Ovary (tissue), 9 donors: ENCODE measurements around the gene ZMYND10. TPM values are rescaled to one million over a fixed set of nuclear protein-coding genes. Genes with fewer than 3 reads are reported as not detected.

Experiments
- DNase-seq, 5 donors: peaks; one replicate each; pipeline ENCODE4 v3.0.0-alpha.2; 2019 to 2020
- H3K27ac ChIP-seq, 2 donors: fragments of 200-600 bp; one replicate each; pipeline versions ENCODE4 v1.5.1 to v1.8.0; 2019 to 2022
- H3K27me3 ChIP-seq: fragments of 200-600 bp; one replicate; pipeline ENCODE4 v1.8.0; 2022
- H3K36me3 ChIP-seq: fragments of 200-600 bp; sonication (generic); one replicate; pipeline ENCODE4 v1.5.1; 2019
- H3K4me1 ChIP-seq: one replicate; pipeline ENCODE4 v1.8.1; 2013; ENCODE audit warnings: mild to moderate bottlenecking, moderate library complexity; ENCODE audit not compliant: insufficient read depth
- H3K4me3 ChIP-seq: fragments of 200-600 bp; sonication (generic); one replicate; pipeline ENCODE4 v1.5.1; 2017
- H3K9me3 ChIP-seq, 2 donors: fragments of 200-600 bp in 1 of 2; sonication (generic) in 1 of 2; one replicate each; pipeline versions ENCODE4 v1.5.1 to v1.8.1; 2013 to 2019; ENCODE audit warnings: mild to moderate bottlenecking in 1 of 2, moderate library complexity in 1 of 2
- CTCF ChIP-seq, 3 donors: fragments of 450-650 bp in 2 of 3; fragments of 200-600 bp in 1 of 3; IDR thresholded peaks; one replicate each; pipeline versions ENCODE4 v1.5.1 to v1.8.0; 2016 to 2022; ENCODE audit warnings: antibody characterized with exemption in 3 of 3, mild to moderate bottlenecking in 1 of 3
- EP300 ChIP-seq: sonication (generic); formaldehyde crosslinking; IDR thresholded peaks from one replicate; pipeline ENCODE4 v1.6.1; 2017; ENCODE audit warnings: antibody characterized with exemption
- POLR2A ChIP-seq: fragments of 450-650 bp; IDR thresholded peaks from one replicate; pipeline ENCODE4 v1.6.1; 2017; ENCODE audit warnings: antibody characterized with exemption, mild to moderate bottlenecking, moderate library complexity
- whole genome bisulfite sequencing, 3 donors: extraction: QIAGEN DNeasy Blood & Tissue Kit in 1 of 3; methylation state at CpG; one replicate each; pipeline versions ENCODE4 v1.1.5 to v1.1.7; 2013 to 2017; 5-methylcytosine and 5-hydroxymethylcytosine counted together
- intact Hi-C, 4 donors: fragments of 100-400 bp; cut with DNase I; formaldehyde crosslinking; loops; one replicate each; pipeline versions ENCODE4 v1.11.0 to v1.15.1; 2022 to 2023
- polyA plus RNA-seq, 2 donors: library from polyadenylated mRNA; stranded (reverse); fragments of 200-250 nt in 1 of 2; fragments of 350-450 nt in 1 of 2; fragmentation: Illumina TruSeq in 1 of 2; extraction: RNeasy Lipid Tissue Mini Kit (QIAGEN cat#74804) in 1 of 2; gene quantifications; one replicate each; pipeline ENCODE4 v1.2.3, GENCODE V29; 2013 to 2014
- total RNA-seq, 7 donors: library from RNA; depleted of rRNA in 2 of 7; stranded (reverse); fragments of >200 nt in 2 of 7; fragmentation: NEBNext Ultra II Directional in 3 of 7; extraction: Animal tissue kit (Norgen Biotek cat#: 25700) in 3 of 7; gene quantifications; one replicate each; pipeline versions ENCODE4 v1.1.0 to v1.2.4, GENCODE V29; 2016 to 2023
- donor health status: DM: no; HTN: no; CAD: no; lungs with moderate emphysema.
- donor health status: DM: no; HTN: no; CAD: no.
- donor health status: Bipolar disorder and iron deficiency.
- donor health status: DM: yes; HTN: yes; CAD: no.
- donor health status: DM: no; HTN: no; CAD: no.
- donor health status: DM: yes; HTN: yes; CAD: no.

Gene ZMYND10
- total and polyA plus RNA-seq, 9 donors: 0.50 to 75.1 (median 3.0) TPM

- no peak overlapping the region for H3K4me3 ChIP-seq
- peak in 2 of 3 donors; percentile 23 for TF ChIP-seq CTCF (IDR thresholded peaks at IDR 0.05)
- no peak for TF ChIP-seq POLR2A
- peak; percentile 65 to 85 (median 80) for DNase-seq
- no peaks in the 10 kb centered on the region for H3K9me3 ChIP-seq
- peaks cover 16% of the 10 kb centered on the region for H3K4me1 ChIP-seq
- WGBS, 3 donors: 21 to 25% (median 23%) methylated on average over 14 of the region's 14 CpGs
- H3K27ac ChIP-seq: no peak overlapping the region
- no peaks in the 10 kb centered on the region for H3K36me3 ChIP-seq
- intact Hi-C loops: loop anchor here in 3 of 4 donors (5.0 kb wide), 1 partner anchor 195 kb away; no protein-coding TSS in a partner anchor
- no peaks in the 10 kb centered on the region for H3K27me3 ChIP-seq
Observed at GRCh38 chr3:50347187-50347813, 1.8 kb upstream of the ZMYND10 start.

- H3K27ac ChIP-seq: no peak overlapping the region
Observed at GRCh38 chr3:50345008-50345407, 524 bp downstream of the ZMYND10 start.

GRCh38 chr3:50342813-50343633 lies 2.5 kb downstream of the ZMYND10 start:
- H3K9me3 ChIP-seq: no peaks in the 10 kb centered on the region
- no peak for TF ChIP-seq EP300
- no peak for TF ChIP-seq POLR2A
- TF ChIP-seq CTCF (IDR thresholded peaks at IDR 0.05): no peak
- peak in 1 of 5 donors; percentile 33 for DNase-seq
- H3K36me3 ChIP-seq: no peaks in the 10 kb centered on the region
- intact Hi-C loops: no loop called here
- peaks cover 17% of the 10 kb centered on the region for H3K4me1 ChIP-seq
- 82 to 87% (median 83%) methylated on average over 12 to 13 of the region's 13 CpGs for WGBS, 3 donors
- H3K27me3 ChIP-seq: no peaks in the 10 kb centered on the region
- H3K4me3 ChIP-seq: no peak overlapping the region
- H3K27ac ChIP-seq: no peak overlapping the region

More at GRCh38 chr3:50345008-50345407, 524 bp downstream of the ZMYND10 start:
- intact Hi-C loops: loop anchor here in 3 of 4 donors (5.0 kb wide), 1 partner anchor 197 kb away; no protein-coding TSS in a partner anchor
- Histone ChIP-seq H3K36me3 (no peaks in the 10 kb centered on the region), H3K27me3 (no peaks in the 10 kb centered on the region), H3K9me3 (no peaks in the 10 kb centered on the region), H3K4me3 (peak overlapping the region; percentile 15), H3K4me1 (peaks cover 17% of the 10 kb centered on the region)
- TF ChIP-seq POLR2A (no peak), CTCF (IDR thresholded peaks at IDR 0.05) (no peak), EP300 (no peak)
- WGBS, 3 donors: 47 to 56% (median 54%) methylated on average over 6 to 8 of the region's 8 CpGs
- DNase-seq: peak in 1 of 5 donors; percentile 31

- Histone ChIP-seq H3K36me3 (no peaks in the 10 kb centered on the region), H3K9me3 (no peaks in the 10 kb centered on the region), H3K27ac (no peak overlapping the region), H3K4me3 (no peak overlapping the region), H3K4me1 (peaks cover 17% of the 10 kb centered on the region), H3K27me3 (no peaks in the 10 kb centered on the region)
- DNase-seq: peak in 1 of 5 donors; percentile 36
- 81 to 85% (median 82%) methylated on average over 13 of the region's 13 CpGs for WGBS, 3 donors
- intact Hi-C loops: no loop called here
- TF ChIP-seq CTCF (IDR thresholded peaks at IDR 0.05) (no peak), EP300 (no peak), POLR2A (no peak)
Observed at GRCh38 chr3:50341996-50342650, 3.4 kb downstream of the ZMYND10 start.
